Mesenchymal stem cell (in vitro differentiated cells and primary cell): Measurements from ENCODE around the gene LMO2.
A peak's percentile ranks its signal among the peaks of the same experiment; 100 is the strongest.
"Not testable (repeated sequence)": the region's sequence is repeated elsewhere in the genome, so short reads cannot be mapped to it uniquely, and the experiment has no call there.

Experiments used
- DNase-seq: peaks from one replicate; pipeline ENCODE4 v3.0.0-alpha.2; 2013
- H2AFZ ChIP-seq: one replicate; pipeline ENCODE4 v1.6.1; 2013; ENCODE audit warnings: low read depth, mild to moderate bottlenecking, control low read depth, inconsistent platforms, low read length, moderate library complexity
- H2AK5ac ChIP-seq: 2 replicates; pipeline ENCODE4 v1.6.1; 2013; ENCODE audit warnings: low read length, moderate library complexity, mild to moderate bottlenecking, inconsistent platforms; ENCODE audit not compliant: severe bottlenecking
- H2BK120ac ChIP-seq: one replicate; pipeline ENCODE4 v1.6.1; 2013; ENCODE audit warnings: low read depth, mild to moderate bottlenecking, inconsistent platforms, low read length, moderate library complexity
- H2BK12ac ChIP-seq, 2 experiments: one replicate each; pipeline ENCODE4 v1.6.1; 2013; ENCODE audit warnings: inconsistent platforms in 2 of 2, low read length in 2 of 2, mild to moderate bottlenecking in 2 of 2, moderate library complexity in 2 of 2, control low read depth in 1 of 2
- H2BK15ac ChIP-seq: one replicate; pipeline ENCODE4 v1.6.1; 2013; ENCODE audit warnings: mild to moderate bottlenecking, low read depth, inconsistent platforms; ENCODE audit not compliant: poor library complexity, severe bottlenecking
- H2BK5ac ChIP-seq: 2 replicates; pipeline ENCODE4 v1.6.1; 2013; ENCODE audit warnings: low read depth, mild to moderate bottlenecking, low read length, control low read depth, inconsistent platforms; ENCODE audit not compliant: poor library complexity, severe bottlenecking
- H3K14ac ChIP-seq, 2 experiments: one replicate each; pipeline ENCODE4 v1.6.1; 2013; ENCODE audit warnings: inconsistent platforms in 2 of 2, low read length in 2 of 2, control low read depth in 1 of 2, mild to moderate bottlenecking in 1 of 2, moderate library complexity in 1 of 2
- H3K18ac ChIP-seq, 2 experiments: one replicate each; pipeline ENCODE4 v1.6.1; 2013; ENCODE audit warnings: inconsistent platforms in 2 of 2, low read length in 2 of 2, control low read depth in 1 of 2, low read depth in 1 of 2, mild to moderate bottlenecking in 1 of 2
- H3K23ac ChIP-seq, 2 experiments: one replicate each; pipeline ENCODE4 v1.6.1; 2013; ENCODE audit warnings: inconsistent platforms in 2 of 2, low read length in 2 of 2, mild to moderate bottlenecking in 2 of 2, moderate library complexity in 2 of 2, control low read depth in 1 of 2
- H3K27ac ChIP-seq: 2 replicates; pipeline ENCODE4 v1.5.1; 2013; ENCODE audit warnings: mild to moderate bottlenecking, moderate library complexity, low read length, control low read depth, inconsistent platforms; ENCODE audit not compliant: poor library complexity, severe bottlenecking
- H3K27me3 ChIP-seq, 2 experiments: 2 replicates each; pipeline versions ENCODE4 v1.6.1 to v1.7.0; 2013; ENCODE audit warnings: low read length in 2 of 2, mild to moderate bottlenecking in 2 of 2, moderate library complexity in 2 of 2, control low read depth in 1 of 2, inconsistent platforms in 1 of 2; ENCODE audit not compliant: control insufficient read depth in 1 of 2, insufficient read depth in 1 of 2
- H3K36me3 ChIP-seq, 2 experiments: 2 replicates each; pipeline versions ENCODE4 v1.6.1 to v1.7.0; 2013; ENCODE audit warnings: low read length in 2 of 2, control low read depth in 1 of 2, inconsistent platforms in 1 of 2, low read depth in 1 of 2, mild to moderate bottlenecking in 1 of 2; ENCODE audit not compliant: insufficient read depth in 2 of 2, control insufficient read depth in 1 of 2
- H3K4ac ChIP-seq, 2 experiments: one replicate each; pipeline ENCODE4 v1.6.1; 2013; ENCODE audit warnings: inconsistent platforms in 2 of 2, low read length in 2 of 2, mild to moderate bottlenecking in 2 of 2, moderate library complexity in 2 of 2, control low read depth in 1 of 2, low read depth in 1 of 2
- H3K4me1 ChIP-seq: 2 replicates; pipeline ENCODE4 v1.6.1; 2013; ENCODE audit warnings: low read depth, low read length, control low read depth; ENCODE audit not compliant: control insufficient read depth, insufficient read depth
- H3K4me2 ChIP-seq: 2 replicates; pipeline ENCODE4 v1.6.1; 2013; ENCODE audit warnings: low read length, mild to moderate bottlenecking, inconsistent platforms; ENCODE audit not compliant: poor library complexity, severe bottlenecking
- H3K4me3 ChIP-seq, 2 experiments: 2 replicates each; pipeline versions ENCODE4 v1.5.1 to v1.7.0; 2013; ENCODE audit warnings: low read length in 2 of 2, mild to moderate bottlenecking in 2 of 2, control low read depth in 1 of 2, low read depth in 1 of 2; ENCODE audit not compliant: insufficient read depth in 1 of 2
- H3K79me1 ChIP-seq: replicated peaks from 2 replicates; pipeline ENCODE4 v1.6.1; 2013; ENCODE audit warnings: mild to moderate bottlenecking, control low read depth, low read length, inconsistent platforms; ENCODE audit not compliant: poor library complexity, severe bottlenecking
- H3K9ac ChIP-seq: 2 replicates; pipeline ENCODE4 v1.7.0; 2013; ENCODE audit warnings: mild to moderate bottlenecking, low read length, moderate library complexity
- H3K9me3 ChIP-seq: 2 replicates; pipeline ENCODE4 v1.7.0; 2013; ENCODE audit warnings: mild to moderate bottlenecking, low read length; ENCODE audit not compliant: control insufficient read depth
- H4K8ac ChIP-seq: one replicate; pipeline ENCODE4 v1.6.1; 2013; ENCODE audit warnings: inconsistent platforms, mild to moderate bottlenecking, low read length, moderate library complexity
- H4K91ac ChIP-seq: one replicate; pipeline ENCODE4 v1.6.1; 2013; ENCODE audit warnings: mild to moderate bottlenecking, low read length, inconsistent platforms
- WGBS: methylation state at CpG from one replicate; pipeline ENCODE4 v1.1.7; 2013; ENCODE audit warnings: mixed read lengths; 5-methylcytosine and 5-hydroxymethylcytosine counted together

The LMO2 gene

DNA sequence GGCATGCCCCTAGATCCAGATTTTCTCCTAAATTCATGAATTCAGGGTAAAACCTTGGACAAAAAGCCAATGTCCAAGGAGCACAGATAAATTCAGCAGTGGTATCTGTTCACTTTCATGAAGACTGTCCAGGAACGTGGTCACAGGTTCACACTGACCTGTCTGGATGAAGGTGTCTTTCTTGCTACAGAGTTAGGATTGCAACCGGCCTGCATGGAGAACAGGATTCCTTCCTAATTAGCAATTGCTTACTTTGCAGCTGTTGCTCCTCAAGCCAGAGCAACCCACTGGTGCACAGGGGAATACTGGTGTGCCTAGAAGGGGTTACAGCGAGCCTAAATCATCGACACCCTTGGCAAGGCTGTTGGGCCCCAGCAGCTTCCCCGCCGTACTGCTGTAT lies 47.6 kb downstream of the LMO2 start:
- Histone ChIP-seq H3K27me3 (peaks cover 46 to 75% of the 10 kb centered on the region in 2 experiments), H3K4me1 (no peaks in the 10 kb centered on the region)
- 80% methylated on average over 5 of the region's 6 CpGs for WGBS

DNA sequence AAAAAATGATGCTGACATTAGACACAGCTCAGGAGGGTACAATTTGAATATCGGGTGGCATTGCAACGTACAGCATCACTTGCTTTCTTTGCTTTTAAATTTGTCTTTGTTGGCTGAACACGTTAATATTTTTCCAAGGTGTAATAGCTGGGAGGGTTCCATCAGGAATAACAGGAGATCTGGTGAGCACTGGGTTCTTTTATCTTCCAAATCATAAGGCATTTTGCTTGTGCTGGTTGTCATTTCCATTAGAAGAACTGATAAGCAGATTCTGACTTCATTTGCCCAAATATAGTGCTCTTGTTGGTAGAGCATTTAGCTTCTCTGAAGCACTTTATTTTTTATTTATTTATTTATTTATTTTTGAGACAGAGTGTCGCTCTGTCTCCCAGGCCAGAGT lies 48.9 kb downstream of the LMO2 start:
- Histone ChIP-seq H3K4me1 (no peaks in the 10 kb centered on the region), H3K9me3 (no peaks in the 10 kb centered on the region), H3K27me3 (peaks cover 36 to 69% of the 10 kb centered on the region in 2 experiments), H3K4me2 (no peak overlapping the region), H2BK15ac (no peak overlapping the region), H3K36me3 (no peaks in the 10 kb centered on the region), H4K8ac (no peak overlapping the region), H3K18ac (no peak overlapping the region), H2BK120ac (no peak overlapping the region), H2AK5ac (no peak overlapping the region), H3K14ac (no peak overlapping the region), H3K4me3 (no peak overlapping the region), H3K23ac (no peak overlapping the region), H3K79me1 (no peaks in the 10 kb centered on the region), H3K4ac (no peak overlapping the region), H4K91ac (no peak overlapping the region), H2BK5ac (no peak overlapping the region), H3K27ac (no peak overlapping the region), H2AFZ (no peak overlapping the region), H3K9ac (no peak overlapping the region), H2BK12ac (no peak overlapping the region)
- no peak for DNase-seq
- WGBS: 86% methylated on average over 4 of the region's 4 CpGs

More for the DNA sequence above, 47.6 kb downstream of the LMO2 start:
- H2BK15ac ChIP-seq: no peak overlapping the region
- peak overlapping the region; percentile 50 for H4K91ac ChIP-seq
- H3K79me1 ChIP-seq: no peaks in the 10 kb centered on the region
- H3K4me3 ChIP-seq: no peak overlapping the region
- DNase-seq: no peak
- H2AK5ac ChIP-seq: no peak overlapping the region
- no peak overlapping the region for H2BK120ac ChIP-seq
- H2BK5ac ChIP-seq: no peak overlapping the region
- H2AFZ ChIP-seq: no peak overlapping the region
- no peak overlapping the region for H3K4me2 ChIP-seq
- no peak overlapping the region for H3K14ac ChIP-seq
- no peak overlapping the region for H3K27ac ChIP-seq
- H3K36me3 ChIP-seq: no peaks in the 10 kb centered on the region
- H3K23ac ChIP-seq: no peak overlapping the region
- no peak overlapping the region for H3K18ac ChIP-seq
- H3K9me3 ChIP-seq: no peaks in the 10 kb centered on the region
- H4K8ac ChIP-seq: no peak overlapping the region
- H3K4ac ChIP-seq: no peak overlapping the region
- no peak overlapping the region for H2BK12ac ChIP-seq
- H3K9ac ChIP-seq: no peak overlapping the region

DNA sequence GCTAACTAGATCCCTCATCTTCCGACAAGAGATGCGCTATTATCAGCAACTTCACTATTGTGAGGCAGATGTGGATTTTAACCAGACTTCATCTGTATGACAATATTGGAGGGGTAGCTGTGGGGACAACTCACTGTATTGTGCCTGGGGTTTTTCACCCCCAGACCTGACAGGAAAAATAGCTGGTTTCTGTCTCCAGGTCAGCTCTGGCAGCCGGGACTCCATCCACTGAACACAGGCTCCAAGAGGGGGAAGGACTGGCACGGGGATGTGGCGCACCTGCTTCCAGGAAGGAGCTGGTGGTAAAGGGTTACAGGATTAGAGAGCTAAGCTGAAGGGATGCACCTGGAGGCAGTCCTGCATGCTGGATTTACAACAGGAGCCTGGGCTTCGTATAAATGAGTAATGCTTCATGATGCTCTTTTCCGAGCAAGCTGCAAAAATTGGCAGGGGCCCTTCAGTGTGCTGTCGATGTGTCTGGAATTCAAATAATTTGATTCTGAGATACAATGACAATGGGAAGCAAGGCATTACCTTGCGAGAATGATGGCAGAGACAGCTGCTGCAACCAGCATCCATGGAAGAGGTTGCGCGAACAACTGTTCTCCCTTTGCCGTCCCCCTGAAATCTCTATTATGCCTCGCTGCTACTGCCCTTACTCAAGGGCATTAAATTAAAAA lies 49.5 kb downstream of the LMO2 start:
- DNase-seq: no peak
- Histone ChIP-seq H3K36me3 (no peaks in the 10 kb centered on the region), H3K14ac (peak overlapping the region in 1 of 2 experiments; percentile 70), H2BK12ac (no peak overlapping the region), H2AFZ (no peak overlapping the region), H3K4me2 (no peak overlapping the region), H2BK15ac (no peak overlapping the region), H3K27ac (no peak overlapping the region), H2BK120ac (no peak overlapping the region), H3K9ac (no peak overlapping the region), H3K4me1 (no peaks in the 10 kb centered on the region), H4K8ac (no peak overlapping the region), H3K27me3 (peaks cover 32 to 62% of the 10 kb centered on the region in 2 experiments), H3K79me1 (no peaks in the 10 kb centered on the region), H3K9me3 (no peaks in the 10 kb centered on the region), H3K4ac (no peak overlapping the region), H2AK5ac (no peak overlapping the region), H2BK5ac (no peak overlapping the region), H3K18ac (no peak overlapping the region), H3K4me3 (no peak overlapping the region), H3K23ac (no peak overlapping the region), H4K91ac (no peak overlapping the region)
- 84% methylated on average over 9 of the region's 13 CpGs for WGBS

DNA sequence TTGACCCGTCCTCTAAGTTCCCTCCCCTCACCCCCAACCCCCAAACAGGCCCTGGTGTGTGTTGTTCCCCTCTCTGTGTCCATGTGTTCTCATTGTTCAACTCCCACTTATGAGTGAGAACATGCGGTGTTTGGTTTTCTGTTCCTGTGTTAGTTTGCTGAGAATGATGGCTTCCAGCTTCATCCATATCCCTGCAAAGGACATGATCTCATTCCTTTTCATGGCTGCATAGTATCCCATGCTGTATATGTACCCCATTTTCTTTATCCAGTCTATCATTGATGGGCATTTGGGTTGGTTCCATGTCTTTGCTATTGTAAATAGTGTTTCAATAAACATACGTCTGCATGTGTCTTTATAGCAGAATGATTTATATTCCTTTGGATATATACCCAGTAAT lies 53.6 kb downstream of the LMO2 start:
- H4K91ac ChIP-seq, H2AFZ ChIP-seq, H2BK15ac ChIP-seq, H3K4me3 ChIP-seq, H2BK5ac ChIP-seq, H3K9me3 ChIP-seq, H3K4me1 ChIP-seq, H3K79me1 ChIP-seq, H3K23ac ChIP-seq, H2BK12ac ChIP-seq, H3K36me3 ChIP-seq, H4K8ac ChIP-seq, DNase-seq, H3K9ac ChIP-seq, H3K18ac ChIP-seq, H3K14ac ChIP-seq, H3K4ac ChIP-seq, H3K4me2 ChIP-seq, H2BK120ac ChIP-seq, H2AK5ac ChIP-seq, H3K27ac ChIP-seq: not testable (repeated sequence)
- WGBS: 56% methylated on average over 1 of the region's 3 CpGs
- peaks cover 16 to 39% of the 10 kb centered on the region in 2 experiments for H3K27me3 ChIP-seq
